Mesenchymal stem cell (in vitro differentiated cells and primary cell): Measurements from ENCODE around the gene GRIP1.

ENCODE experiments used
- DNase-seq: peaks from one replicate; pipeline ENCODE4 v3.0.0-alpha.2; 2013
- H2AFZ ChIP-seq: one replicate; pipeline ENCODE4 v1.6.1; 2013; ENCODE audit warnings: low read depth, mild to moderate bottlenecking, control low read depth, inconsistent platforms, low read length, moderate library complexity
- H2AK5ac ChIP-seq: 2 replicates; pipeline ENCODE4 v1.6.1; 2013; ENCODE audit warnings: low read length, moderate library complexity, mild to moderate bottlenecking, inconsistent platforms; ENCODE audit not compliant: severe bottlenecking
- H2BK120ac ChIP-seq: one replicate; pipeline ENCODE4 v1.6.1; 2013; ENCODE audit warnings: low read depth, mild to moderate bottlenecking, inconsistent platforms, low read length, moderate library complexity
- H2BK12ac ChIP-seq, 2 experiments: one replicate each; pipeline ENCODE4 v1.6.1; 2013; ENCODE audit warnings: inconsistent platforms in 2 of 2, low read length in 2 of 2, mild to moderate bottlenecking in 2 of 2, moderate library complexity in 2 of 2, control low read depth in 1 of 2
- H2BK15ac ChIP-seq: one replicate; pipeline ENCODE4 v1.6.1; 2013; ENCODE audit warnings: mild to moderate bottlenecking, low read depth, inconsistent platforms; ENCODE audit not compliant: poor library complexity, severe bottlenecking
- H2BK5ac ChIP-seq: 2 replicates; pipeline ENCODE4 v1.6.1; 2013; ENCODE audit warnings: low read depth, mild to moderate bottlenecking, low read length, control low read depth, inconsistent platforms; ENCODE audit not compliant: poor library complexity, severe bottlenecking
- H3K14ac ChIP-seq, 2 experiments: one replicate each; pipeline ENCODE4 v1.6.1; 2013; ENCODE audit warnings: inconsistent platforms in 2 of 2, low read length in 2 of 2, control low read depth in 1 of 2, mild to moderate bottlenecking in 1 of 2, moderate library complexity in 1 of 2
- H3K18ac ChIP-seq, 2 experiments: one replicate each; pipeline ENCODE4 v1.6.1; 2013; ENCODE audit warnings: inconsistent platforms in 2 of 2, low read length in 2 of 2, control low read depth in 1 of 2, low read depth in 1 of 2, mild to moderate bottlenecking in 1 of 2
- H3K23ac ChIP-seq, 2 experiments: one replicate each; pipeline ENCODE4 v1.6.1; 2013; ENCODE audit warnings: inconsistent platforms in 2 of 2, low read length in 2 of 2, mild to moderate bottlenecking in 2 of 2, moderate library complexity in 2 of 2, control low read depth in 1 of 2
- H3K27ac ChIP-seq: 2 replicates; pipeline ENCODE4 v1.5.1; 2013; ENCODE audit warnings: mild to moderate bottlenecking, moderate library complexity, low read length, control low read depth, inconsistent platforms; ENCODE audit not compliant: poor library complexity, severe bottlenecking
- H3K27me3 ChIP-seq, 2 experiments: 2 replicates each; pipeline versions ENCODE4 v1.6.1 to v1.7.0; 2013; ENCODE audit warnings: low read length in 2 of 2, mild to moderate bottlenecking in 2 of 2, moderate library complexity in 2 of 2, control low read depth in 1 of 2, inconsistent platforms in 1 of 2; ENCODE audit not compliant: control insufficient read depth in 1 of 2, insufficient read depth in 1 of 2
- H3K36me3 ChIP-seq, 2 experiments: 2 replicates each; pipeline versions ENCODE4 v1.6.1 to v1.7.0; 2013; ENCODE audit warnings: low read length in 2 of 2, control low read depth in 1 of 2, inconsistent platforms in 1 of 2, low read depth in 1 of 2, mild to moderate bottlenecking in 1 of 2; ENCODE audit not compliant: insufficient read depth in 2 of 2, control insufficient read depth in 1 of 2
- H3K4ac ChIP-seq, 2 experiments: one replicate each; pipeline ENCODE4 v1.6.1; 2013; ENCODE audit warnings: inconsistent platforms in 2 of 2, low read length in 2 of 2, mild to moderate bottlenecking in 2 of 2, moderate library complexity in 2 of 2, control low read depth in 1 of 2, low read depth in 1 of 2
- H3K4me1 ChIP-seq: 2 replicates; pipeline ENCODE4 v1.6.1; 2013; ENCODE audit warnings: low read depth, low read length, control low read depth; ENCODE audit not compliant: control insufficient read depth, insufficient read depth
- H3K4me2 ChIP-seq: 2 replicates; pipeline ENCODE4 v1.6.1; 2013; ENCODE audit warnings: low read length, mild to moderate bottlenecking, inconsistent platforms; ENCODE audit not compliant: poor library complexity, severe bottlenecking
- H3K4me3 ChIP-seq, 2 experiments: 2 replicates each; pipeline versions ENCODE4 v1.5.1 to v1.7.0; 2013; ENCODE audit warnings: low read length in 2 of 2, mild to moderate bottlenecking in 2 of 2, control low read depth in 1 of 2, low read depth in 1 of 2; ENCODE audit not compliant: insufficient read depth in 1 of 2
- H3K79me1 ChIP-seq: replicated peaks from 2 replicates; pipeline ENCODE4 v1.6.1; 2013; ENCODE audit warnings: mild to moderate bottlenecking, control low read depth, low read length, inconsistent platforms; ENCODE audit not compliant: poor library complexity, severe bottlenecking
- H3K9ac ChIP-seq: 2 replicates; pipeline ENCODE4 v1.7.0; 2013; ENCODE audit warnings: mild to moderate bottlenecking, low read length, moderate library complexity
- H3K9me3 ChIP-seq: 2 replicates; pipeline ENCODE4 v1.7.0; 2013; ENCODE audit warnings: mild to moderate bottlenecking, low read length; ENCODE audit not compliant: control insufficient read depth
- H4K8ac ChIP-seq: one replicate; pipeline ENCODE4 v1.6.1; 2013; ENCODE audit warnings: inconsistent platforms, mild to moderate bottlenecking, low read length, moderate library complexity
- H4K91ac ChIP-seq: one replicate; pipeline ENCODE4 v1.6.1; 2013; ENCODE audit warnings: mild to moderate bottlenecking, low read length, inconsistent platforms
- WGBS: methylation state at CpG from one replicate; pipeline ENCODE4 v1.1.7; 2013; ENCODE audit warnings: mixed read lengths; 5-methylcytosine and 5-hydroxymethylcytosine counted together

GRIP1 gene

DNA sequence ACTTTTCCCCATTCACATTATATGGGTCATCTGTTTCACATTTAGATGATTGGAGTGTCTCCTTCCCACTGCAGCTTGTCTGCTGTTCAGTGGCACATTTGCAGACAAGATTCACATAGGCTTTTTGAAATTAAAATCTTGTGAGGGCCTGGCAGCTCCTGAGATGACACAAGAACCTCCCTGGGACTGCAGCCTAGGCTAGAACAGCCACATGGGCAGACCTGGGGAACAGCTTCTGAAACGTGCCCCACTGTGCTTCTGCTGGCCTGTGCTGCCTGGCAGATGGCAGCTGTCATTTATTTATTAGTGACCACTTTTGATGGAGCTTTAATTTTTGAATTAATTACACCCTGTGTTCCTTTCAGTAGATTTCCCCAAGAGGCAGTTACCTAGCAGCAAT lies 137.4 kb downstream of the GRIP1 start:
- no peaks in the 10 kb centered on the region for H3K9me3 ChIP-seq
- H3K4me3 ChIP-seq = no peak overlapping the region
- H3K4me2 ChIP-seq = no peak overlapping the region
- H2BK12ac ChIP-seq = no peak overlapping the region
- H3K27ac ChIP-seq = no peak overlapping the region
- no peak overlapping the region for H2BK15ac ChIP-seq
- no peak overlapping the region for H3K9ac ChIP-seq
- H3K79me1 ChIP-seq = no peaks in the 10 kb centered on the region
- H4K8ac ChIP-seq = no peak overlapping the region
- H2AFZ ChIP-seq = no peak overlapping the region
- peaks cover 3% of the 10 kb centered on the region for H3K4me1 ChIP-seq
- no peak overlapping the region for H2BK5ac ChIP-seq
- peak overlapping the region; percentile 45 for H4K91ac ChIP-seq
- H3K14ac ChIP-seq = no peak overlapping the region
- H3K23ac ChIP-seq = no peak overlapping the region
- H3K27me3 ChIP-seq = no peaks in the 10 kb centered on the region
- no peak for DNase-seq
- H2BK120ac ChIP-seq = no peak overlapping the region
- H2AK5ac ChIP-seq = no peak overlapping the region
- WGBS = 60% methylated on average over 1 of the region's 1 CpG
- H3K4ac ChIP-seq = no peak overlapping the region
- H3K36me3 ChIP-seq = no peaks in the 10 kb centered on the region
- H3K18ac ChIP-seq = no peak overlapping the region

DNA sequence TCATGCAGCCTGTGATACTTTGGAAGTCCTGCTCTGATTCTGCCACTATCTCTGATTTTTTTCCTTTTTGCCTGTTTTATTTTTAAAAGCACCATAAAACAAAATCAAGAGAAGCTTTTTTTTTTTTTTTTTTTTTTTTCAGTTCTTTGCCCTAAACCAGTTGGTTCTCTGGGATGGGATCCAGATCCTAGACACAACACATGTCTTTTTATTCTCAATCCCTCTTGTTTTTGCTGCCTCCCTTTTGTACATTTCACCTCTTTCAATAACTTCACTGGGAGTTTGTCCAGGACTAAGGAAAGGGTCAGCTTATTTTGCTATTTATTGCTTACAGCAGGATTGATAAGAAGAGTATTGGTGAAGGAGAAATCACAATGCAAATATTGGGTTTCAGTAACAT lies 139.4 kb downstream of the GRIP1 start:
- no peak overlapping the region for H2AK5ac ChIP-seq
- no peaks in the 10 kb centered on the region for H3K79me1 ChIP-seq
- no peaks in the 10 kb centered on the region for H3K27me3 ChIP-seq

DNA sequence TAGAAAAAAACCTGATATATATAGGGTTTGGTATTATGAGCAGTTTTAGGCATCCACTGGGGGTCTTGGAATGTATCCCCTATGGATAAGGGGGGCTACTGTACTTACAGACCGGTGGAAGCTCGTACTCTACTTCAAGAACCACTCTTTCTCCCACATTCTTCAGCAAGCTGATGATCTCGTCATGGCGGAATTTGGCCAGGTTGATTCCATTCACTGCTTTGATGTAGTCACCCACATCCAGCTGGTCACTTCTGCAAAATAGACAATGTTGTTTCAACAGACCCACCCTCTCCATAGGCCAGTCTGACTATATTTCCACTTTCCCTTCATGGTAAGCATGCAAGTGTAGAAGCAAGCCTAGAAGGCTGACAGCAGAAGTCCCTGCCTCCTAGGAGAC lies 139.9 kb downstream of the GRIP1 start:
- Histone ChIP-seq H2BK120ac (no peak overlapping the region), H3K14ac (no peak overlapping the region), H4K91ac (no peak overlapping the region), H3K4me3 (no peak overlapping the region), H3K4me2 (no peak overlapping the region), H2AFZ (no peak overlapping the region), H3K4ac (no peak overlapping the region), H3K9me3 (no peaks in the 10 kb centered on the region), H3K27ac (no peak overlapping the region), H2AK5ac (no peak overlapping the region), H3K36me3 (no peaks in the 10 kb centered on the region), H3K4me1 (peaks cover 3% of the 10 kb centered on the region), H3K9ac (no peak overlapping the region), H4K8ac (no peak overlapping the region), H3K27me3 (no peaks in the 10 kb centered on the region), H2BK12ac (no peak overlapping the region), H2BK5ac (no peak overlapping the region), H3K79me1 (no peaks in the 10 kb centered on the region), H3K18ac (no peak overlapping the region), H2BK15ac (no peak overlapping the region), H3K23ac (no peak overlapping the region)
- DNase-seq = no peak
- WGBS = 91% methylated on average over 4 of the region's 4 CpGs

More for the DNA sequence above, 139.4 kb downstream of the GRIP1 start:
- no peak overlapping the region for H2AFZ ChIP-seq
- H3K36me3 ChIP-seq = no peaks in the 10 kb centered on the region
- H2BK120ac ChIP-seq = no peak overlapping the region
- peaks cover 3% of the 10 kb centered on the region for H3K4me1 ChIP-seq
- no peak for DNase-seq
- H3K4me3 ChIP-seq = no peak overlapping the region
- no peak overlapping the region for H2BK12ac ChIP-seq
- no peak overlapping the region for H3K9ac ChIP-seq
- no peak overlapping the region for H3K4me2 ChIP-seq
- H2BK15ac ChIP-seq = no peak overlapping the region
- H3K14ac ChIP-seq = no peak overlapping the region
- no peak overlapping the region for H3K27ac ChIP-seq
- no peaks in the 10 kb centered on the region for H3K9me3 ChIP-seq
- no peak overlapping the region for H3K23ac ChIP-seq
- no peak overlapping the region for H3K18ac ChIP-seq
- H2BK5ac ChIP-seq = no peak overlapping the region
- no peak overlapping the region for H4K91ac ChIP-seq
- H3K4ac ChIP-seq = no peak overlapping the region
- no peak overlapping the region for H4K8ac ChIP-seq

DNA sequence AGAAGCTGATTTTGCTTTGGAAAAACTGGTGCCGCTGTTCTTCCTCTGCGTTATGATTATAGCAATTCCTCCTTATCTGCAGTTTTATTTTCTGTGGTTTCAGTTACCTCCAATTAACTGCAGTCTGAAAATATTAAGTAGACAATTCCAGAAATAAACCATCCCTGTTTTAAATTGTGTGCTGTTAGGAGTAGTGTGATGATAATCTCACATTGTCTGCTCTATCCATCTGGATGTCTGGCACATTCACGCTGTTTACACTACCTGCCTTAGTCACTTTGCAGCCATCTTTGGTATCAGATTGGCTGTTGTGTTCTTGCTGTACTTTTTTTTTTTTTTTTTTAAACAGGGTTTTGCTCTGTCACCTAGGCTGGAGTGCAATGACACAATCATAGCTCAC lies 141.0 kb downstream of the GRIP1 start:
- Histone ChIP-seq H2BK5ac (no peak overlapping the region), H3K79me1 (no peaks in the 10 kb centered on the region), H2AK5ac (no peak overlapping the region), H2BK120ac (no peak overlapping the region), H3K4me1 (peaks cover 3% of the 10 kb centered on the region), H2BK15ac (no peak overlapping the region), H3K36me3 (no peaks in the 10 kb centered on the region), H2AFZ (no peak overlapping the region), H3K4me3 (no peak overlapping the region), H3K27me3 (no peaks in the 10 kb centered on the region), H4K8ac (no peak overlapping the region), H4K91ac (no peak overlapping the region), H2BK12ac (no peak overlapping the region), H3K14ac (no peak overlapping the region), H3K27ac (no peak overlapping the region), H3K4ac (no peak overlapping the region), H3K18ac (no peak overlapping the region), H3K4me2 (no peak overlapping the region), H3K9ac (no peak overlapping the region), H3K23ac (no peak overlapping the region), H3K9me3 (no peaks in the 10 kb centered on the region)
- DNase-seq = no peak
- 100% methylated on average over 1 of the region's 3 CpGs for WGBS
